ENCODE data around the gene MCFD2.
"Not testable (repeated sequence)": the region's sequence is repeated elsewhere in the genome, so short reads cannot be mapped to it uniquely, and the experiment has no call there.

- not testable (repeated sequence) for TF ChIP-seq POLR2AphosphoS5 (IDR thresholded peaks at IDR 0.05; ENCODE audit: borderline replicate concordance, low read depth, low read length); EZH2 (IDR thresholded peaks at IDR 0.05); FOXP2 (optimal IDR thresholded peaks at IDR 0.05; ENCODE audit: control extremely low read depth, extremely low read length, insufficient read depth)
These were observed 12.6 kb downstream of the MCFD2 start for GRCh38 chr2:46902980-46903379.
